ENCODE data around the gene TSPEAR. TPM values are rescaled to one million over a fixed set of nuclear protein-coding genes. Genes with fewer than 3 reads are reported as not detected.

TSPEAR gene
- total RNA-seq, 4 donors from 2014 or later: not detected

- H3K27me3 ChIP-seq: peaks cover 25% of the 10 kb centered on the region
- no peak for TF ChIP-seq CTCF (IDR thresholded peaks at IDR 0.05)
- TF ChIP-seq POLR2A (IDR thresholded peaks at IDR 0.05): no peak
- no peak for TF ChIP-seq EP300 (IDR thresholded peaks at IDR 0.05; ENCODE audit: low read depth)
- no peak for TF ChIP-seq POLR2AphosphoS5 (IDR thresholded peaks at IDR 0.05)
- 47 to 65% methylated on average over 4 to 6 of the region's 6 CpGs for WGBS, 2 donors (ENCODE audit: low coverage in 1 of 2)
- in situ Hi-C loops (cut with MboI; ENCODE audit: low pct_ligation_motif_present in 1 of 4, low pct_unique_long_range_greater_than_20kb in 1 of 4, low sequenced_read_pairs in 3 of 4) (no loop called here), intact Hi-C loops (cut with DNase I; ENCODE audit: low total_unique reads) (no loop called here)
- H3K36me3 ChIP-seq: no peaks in the 10 kb centered on the region
- H3K27ac ChIP-seq: no peak overlapping the region
- H3K4me1 ChIP-seq: peaks cover 0 to 10% (median 0%) of the 10 kb centered on the region in 4 donors
- DNase-seq: no peak
- H3K4me3 ChIP-seq: no peak overlapping the region
- H3K9me3 ChIP-seq: peaks cover under 1 to 5% of the 10 kb centered on the region in 2 donors
These were observed 213.7 kb downstream of the TSPEAR start for GRCh38 chr21:44497703-44498126.

- no peak for TF ChIP-seq CTCF (IDR thresholded peaks at IDR 0.05)
- no peak for TF ChIP-seq EP300 (IDR thresholded peaks at IDR 0.05; ENCODE audit: low read depth)
- TF ChIP-seq POLR2A (IDR thresholded peaks at IDR 0.05): no peak
- TF ChIP-seq POLR2AphosphoS5 (IDR thresholded peaks at IDR 0.05): no peak
- intact Hi-C loops (cut with DNase I; ENCODE audit: low total_unique reads): no loop called here
- in situ Hi-C loops (cut with MboI; ENCODE audit: low pct_ligation_motif_present in 1 of 4, low pct_unique_long_range_greater_than_20kb in 1 of 4, low sequenced_read_pairs in 3 of 4): no loop called here
- Histone ChIP-seq H3K4me1 (peaks cover 0 to 10% (median 0%) of the 10 kb centered on the region in 4 donors), H3K4me3 (no peak overlapping the region), H3K36me3 (no peaks in the 10 kb centered on the region), H3K27me3 (peaks cover 25% of the 10 kb centered on the region), H3K27ac (no peak overlapping the region), H3K9me3 (peaks cover 5 to 7% of the 10 kb centered on the region in 2 donors)
- no peak for DNase-seq
- WGBS, 2 donors (ENCODE audit: low coverage in 1 of 2): 59 to 68% methylated on average over 9 to 27 of the region's 27 CpGs
These were observed 214.5 kb downstream of the TSPEAR start for GRCh38 chr21:44496564-44497550.

GRCh38 chr21:44495611-44496563 lies 215.5 kb downstream of the TSPEAR start:
- peaks cover 25% of the 10 kb centered on the region for H3K27me3 ChIP-seq
- DNase-seq: no peak
- no peak overlapping the region for H3K27ac ChIP-seq
- no peak overlapping the region for H3K4me3 ChIP-seq
- 87% methylated on average over 16 of the region's 16 CpGs; no CpG with 5 or more reads in 1 of the 2 donors for WGBS, 2 donors (ENCODE audit: low coverage in 1 of 2)
- peaks cover 0 to 10% (median 0%) of the 10 kb centered on the region in 4 donors for H3K4me1 ChIP-seq
- in situ Hi-C loops (cut with MboI; ENCODE audit: low pct_ligation_motif_present in 1 of 4, low pct_unique_long_range_greater_than_20kb in 1 of 4, low sequenced_read_pairs in 3 of 4): no loop called here
- intact Hi-C loops (cut with DNase I; ENCODE audit: low total_unique reads): no loop called here
- peaks cover 5 to 7% of the 10 kb centered on the region in 2 donors for H3K9me3 ChIP-seq
- no peaks in the 10 kb centered on the region for H3K36me3 ChIP-seq
- no peak for TF ChIP-seq CTCF (IDR thresholded peaks at IDR 0.05)
- no peak for TF ChIP-seq POLR2AphosphoS5 (IDR thresholded peaks at IDR 0.05)
- no peak for TF ChIP-seq POLR2A (IDR thresholded peaks at IDR 0.05)
- TF ChIP-seq EP300 (IDR thresholded peaks at IDR 0.05; ENCODE audit: low read depth): no peak
